ENCODE results near the gene TEX35.
A peak's percentile ranks its signal among the peaks of the same experiment; 100 is the strongest.
"Not testable (repeated sequence)": the region's sequence is repeated elsewhere in the genome, so short reads cannot be mapped to it uniquely, and the experiment has no call there.

The TEX35 gene

DNA sequence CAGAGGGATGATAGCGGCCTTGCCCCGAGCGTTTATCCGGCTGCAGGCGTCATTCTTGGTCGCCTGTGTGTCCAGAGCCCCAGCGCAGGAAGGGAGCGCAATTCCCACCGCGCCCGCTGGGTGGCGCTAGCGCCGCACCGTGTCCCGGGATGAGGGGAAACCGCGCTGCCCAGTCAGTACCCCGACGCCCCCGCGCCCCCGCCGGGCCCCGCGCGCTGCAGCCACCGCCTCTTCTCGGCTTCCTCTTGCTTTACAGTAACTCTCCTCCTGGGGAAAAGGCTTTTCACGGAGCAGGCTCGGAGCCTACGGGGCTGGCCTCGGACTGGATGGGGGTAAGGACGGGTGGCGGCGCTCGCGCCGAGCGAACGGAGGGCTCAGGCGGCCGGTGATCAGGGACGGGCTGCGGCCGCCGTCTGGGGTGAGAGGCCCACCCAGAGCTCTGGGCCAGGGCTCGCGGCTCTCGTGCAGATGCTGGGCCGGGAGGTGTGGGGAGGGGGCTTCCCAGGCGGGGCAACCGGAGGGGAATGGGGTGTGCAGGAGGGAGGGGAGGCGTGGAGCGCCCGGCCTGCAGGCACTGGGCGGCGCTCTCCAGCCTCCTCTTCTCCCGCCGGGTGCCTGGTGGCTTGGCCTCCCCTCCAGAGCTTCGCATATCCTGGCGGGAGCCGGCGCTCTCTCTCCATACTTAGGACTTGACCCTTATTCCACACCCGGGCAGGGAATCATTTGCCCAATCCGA is 29.8 kb downstream of the TEX35 start:
- DNase-seq = peak; percentile 90

DNA sequence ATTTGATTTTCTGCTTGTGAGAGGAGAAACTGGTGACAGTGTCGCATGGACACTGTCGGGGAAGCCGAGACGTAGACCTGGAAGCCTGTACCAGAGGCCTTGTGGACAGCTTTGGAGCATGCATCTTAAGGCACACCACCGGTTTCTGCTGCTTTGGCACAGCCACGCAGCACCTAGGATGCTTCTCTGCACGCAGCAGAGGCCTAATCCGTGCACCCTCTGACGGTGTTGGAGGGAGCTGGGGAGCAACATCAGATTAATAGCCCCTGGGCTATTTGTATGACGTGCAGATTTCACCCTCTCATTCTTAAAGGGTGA is 30.3 kb downstream of the TEX35 start:
- no peak for DNase-seq

GRCh38 chr1:178544531-178544930 is 31.6 kb downstream of the TEX35 start:
- DNase-seq = no peak

DNA sequence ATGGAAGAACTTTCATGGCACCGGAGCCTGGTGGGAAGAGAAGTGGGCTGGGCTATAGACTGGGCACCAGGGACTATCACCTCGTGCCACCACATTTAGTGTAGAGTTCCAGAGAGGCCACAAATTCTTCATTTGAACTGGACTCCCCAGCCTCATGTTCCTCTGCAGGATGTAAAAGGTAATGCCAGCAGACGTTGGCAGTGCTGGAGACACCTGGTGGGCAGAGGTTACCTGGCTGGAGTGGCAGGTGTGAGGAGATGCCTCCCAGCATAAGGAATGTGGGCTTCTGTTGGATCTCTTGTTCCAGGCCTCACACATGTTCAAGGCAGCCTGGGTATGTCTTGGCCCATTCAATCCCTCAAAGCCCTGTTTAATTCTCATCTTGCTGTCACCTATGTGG is 35.2 kb downstream of the TEX35 start:
- no peak for DNase-seq

DNA sequence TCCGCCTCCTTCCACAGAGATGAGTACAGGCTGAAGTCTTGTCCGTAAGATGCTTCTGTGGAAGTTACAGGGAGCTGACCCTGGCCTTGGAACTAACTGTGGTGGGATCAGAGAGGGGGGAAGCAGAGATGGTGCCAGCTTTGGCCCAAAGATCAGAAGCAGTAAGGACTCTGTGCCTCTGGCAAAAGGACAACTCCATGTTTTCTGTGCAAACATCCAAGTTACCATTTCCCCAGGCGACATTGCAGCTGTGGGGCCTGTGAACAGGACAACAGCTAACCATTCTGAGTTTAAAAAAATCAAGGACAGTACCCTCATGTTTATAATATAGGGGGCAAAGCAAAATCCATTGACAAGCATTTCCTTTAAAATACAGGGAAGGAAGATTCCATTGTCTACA is 38.4 kb downstream of the TEX35 start:
- no peak for DNase-seq

GRCh38 chr1:178551940-178552339 is 39.0 kb downstream of the TEX35 start:
- DNase-seq = no peak

DNA sequence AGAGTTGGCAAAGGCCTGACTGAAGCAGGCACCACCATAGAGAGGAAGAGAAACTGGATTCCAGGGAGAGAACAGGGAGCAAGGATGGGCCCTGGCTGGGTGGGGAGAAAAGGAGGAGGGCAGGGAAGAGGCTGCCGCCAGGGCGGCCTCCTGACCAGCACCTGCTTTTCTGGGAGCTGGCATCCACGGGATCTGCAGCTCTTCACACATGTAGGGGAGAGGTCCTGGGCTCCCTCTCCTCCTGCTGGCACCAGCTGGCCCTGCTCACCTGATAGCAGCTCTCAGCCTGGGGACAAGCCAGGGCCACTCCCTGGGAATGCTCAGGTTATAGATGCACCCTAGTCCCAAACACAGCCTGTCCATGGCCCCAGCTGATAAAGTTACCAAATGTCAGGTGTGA is 39.9 kb downstream of the TEX35 start:
- no peak for DNase-seq

- DNase-seq = not testable (repeated sequence)
These were observed 41.4 kb downstream of the TEX35 start for GRCh38 chr1:178554351-178554750.

DNA sequence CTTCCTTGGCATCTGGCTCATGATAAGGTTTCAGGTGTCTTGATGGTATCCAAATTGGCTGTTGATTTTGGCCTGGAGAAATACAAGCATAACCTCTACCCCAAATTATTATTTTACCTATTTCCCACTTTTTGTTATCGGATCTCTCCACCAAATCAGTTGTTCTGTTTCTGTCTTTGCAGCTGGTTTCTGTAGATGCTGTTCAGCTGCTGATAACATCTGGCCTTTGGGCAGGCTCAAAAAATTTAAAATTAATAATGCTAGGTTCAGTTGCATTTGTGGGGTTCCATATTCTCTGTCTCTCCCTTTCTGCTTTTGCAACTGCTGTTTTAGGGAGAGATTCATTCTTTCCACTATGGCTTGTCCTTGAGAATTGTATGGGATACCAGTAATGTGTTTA is 42.7 kb downstream of the TEX35 start:
- DNase-seq = not testable (repeated sequence)

- DNase-seq = not testable (repeated sequence)
These were observed 45.9 kb downstream of the TEX35 start for GRCh38 chr1:178558816-178559215.

DNA sequence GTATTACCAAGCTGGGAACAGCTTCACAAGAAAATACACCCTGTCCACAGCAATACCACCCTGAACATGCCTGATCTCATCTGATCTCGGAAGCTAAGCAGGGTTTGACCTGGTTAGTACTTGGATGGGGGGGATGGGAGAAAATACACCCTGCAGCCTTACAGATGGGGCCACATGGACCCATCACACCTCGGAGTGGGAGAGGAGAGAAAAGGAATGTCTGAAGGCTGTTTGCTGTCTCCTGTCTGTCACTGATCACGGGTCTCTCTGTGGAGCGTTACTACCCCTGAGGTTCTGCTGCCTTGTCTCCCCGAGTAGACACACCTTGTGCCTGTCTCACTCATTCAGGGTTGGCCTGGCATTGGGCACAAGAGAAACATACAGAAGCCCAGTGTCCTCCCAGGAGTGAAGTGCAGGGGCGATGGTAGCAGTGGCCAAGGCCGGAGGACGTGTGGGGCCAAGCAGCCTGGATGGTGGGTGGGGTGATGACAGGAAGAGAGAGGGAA is 48.0 kb downstream of the TEX35 start:
- DNase-seq = no peak

- DNase-seq = no peak
These were observed 50.4 kb downstream of the TEX35 start for GRCh38 chr1:178563099-178563820.

DNA sequence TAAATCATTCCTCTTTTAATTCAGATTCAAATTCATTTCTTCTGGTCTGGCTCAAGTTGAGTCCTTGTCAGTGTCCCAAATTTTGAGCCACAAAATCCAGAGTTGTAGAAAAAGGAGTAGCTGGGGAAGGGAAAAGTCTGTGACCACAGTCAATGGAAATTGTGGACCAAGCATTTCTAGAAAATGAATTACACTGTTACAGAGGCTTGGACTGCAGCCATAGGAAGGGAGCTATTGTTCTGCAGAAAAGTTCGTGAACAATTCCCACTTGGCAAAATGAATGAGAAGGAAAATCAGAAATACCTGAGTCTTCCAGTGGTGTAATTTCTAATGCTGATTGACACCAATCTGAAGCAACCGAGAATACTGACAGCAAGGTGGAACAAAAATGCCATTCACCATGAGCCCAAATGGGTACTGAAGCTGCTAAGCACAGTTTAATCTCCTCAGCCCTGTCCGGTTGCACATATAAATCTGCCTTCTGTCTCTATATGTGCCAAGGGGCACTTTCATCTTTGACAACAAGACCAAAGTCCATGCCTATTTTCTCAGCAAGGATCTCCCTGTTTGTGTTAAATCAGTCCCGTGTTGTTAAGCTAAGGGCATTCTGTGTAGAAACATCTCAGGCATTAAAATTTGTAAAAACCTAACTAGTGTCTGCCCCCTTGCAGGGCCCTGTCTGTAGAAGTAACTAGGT is 51.3 kb downstream of the TEX35 start:
- no peak for DNase-seq

DNA sequence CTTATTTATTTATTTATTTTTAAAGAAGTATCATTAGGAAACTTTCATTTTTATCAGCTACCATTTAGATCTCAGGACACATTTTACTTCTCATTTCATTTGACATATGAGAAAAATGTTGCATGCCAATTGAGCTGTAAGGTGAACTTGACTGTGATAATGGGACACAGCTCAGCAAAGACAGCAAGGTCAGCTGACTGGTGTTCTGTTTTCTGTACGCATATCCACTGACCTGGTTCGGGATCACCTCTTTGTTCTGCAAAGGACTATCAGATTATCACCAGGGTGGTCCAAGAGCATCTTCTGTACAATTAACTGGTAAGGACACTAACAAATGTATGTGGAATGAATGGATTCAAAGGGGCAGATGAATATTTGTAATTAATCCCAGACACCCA is 51.9 kb downstream of the TEX35 start:
- DNase-seq = no peak

DNA sequence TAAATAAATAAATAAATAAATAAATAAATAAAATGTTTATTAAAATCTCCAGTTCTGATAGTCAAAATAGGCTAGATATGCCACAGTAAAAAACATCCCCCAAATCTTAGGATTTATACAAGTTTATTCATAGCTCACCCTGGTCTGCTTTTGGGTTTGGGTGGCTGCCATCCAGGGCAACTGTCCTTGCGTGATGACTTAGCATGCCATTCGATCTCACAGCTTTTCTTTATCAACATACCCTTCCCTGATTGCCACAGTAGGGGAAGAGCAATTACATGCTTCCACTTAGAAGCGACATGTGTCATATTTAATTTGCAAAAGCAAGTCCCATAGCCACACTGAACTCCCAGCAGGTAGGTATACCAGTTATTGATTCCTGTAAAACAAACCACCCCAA is 52.7 kb downstream of the TEX35 start:
- DNase-seq = no peak

DNA sequence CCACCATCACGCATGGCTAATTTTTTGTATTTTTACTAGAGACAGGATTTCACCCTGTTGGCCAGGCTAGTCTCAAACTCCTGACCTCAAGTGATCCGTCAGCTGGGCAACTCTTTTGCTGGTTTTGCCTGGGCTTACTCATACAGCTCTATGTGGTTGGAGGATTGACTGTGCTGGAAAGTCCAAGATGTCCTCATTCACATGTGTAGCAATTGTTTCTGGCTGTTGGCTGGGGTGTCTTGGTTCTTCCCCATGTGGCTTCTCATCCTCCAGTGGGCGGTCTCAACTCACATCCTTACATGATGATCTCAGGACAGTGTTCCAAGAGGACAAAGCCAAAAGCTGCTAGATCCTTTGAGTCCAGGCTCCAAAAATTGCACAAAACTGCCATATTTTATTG is 53.3 kb downstream of the TEX35 start:
- no peak for DNase-seq

DNA sequence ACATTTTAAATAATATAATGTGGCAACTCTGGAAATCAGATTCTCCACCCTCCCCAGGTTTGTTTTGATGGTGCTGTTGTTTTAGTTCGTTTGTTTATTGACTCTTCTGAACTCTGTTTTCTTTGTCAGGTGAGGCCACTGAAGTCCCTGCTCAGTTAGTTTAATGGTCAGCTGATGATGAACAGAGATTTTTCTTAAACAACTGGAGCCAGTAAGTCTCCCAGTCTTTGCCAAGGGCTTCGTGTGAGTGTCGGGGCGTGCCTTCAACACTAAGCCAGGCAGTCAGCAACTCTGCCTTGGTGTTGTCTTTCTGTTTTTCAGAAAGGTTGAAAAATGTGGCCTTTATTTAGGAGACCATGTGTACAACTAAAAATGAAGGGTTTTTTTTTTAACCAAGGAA is 58.9 kb downstream of the TEX35 start:
- DNase-seq = no peak
